ENCODE results near the gene STX8.

STX8 gene

DNA sequence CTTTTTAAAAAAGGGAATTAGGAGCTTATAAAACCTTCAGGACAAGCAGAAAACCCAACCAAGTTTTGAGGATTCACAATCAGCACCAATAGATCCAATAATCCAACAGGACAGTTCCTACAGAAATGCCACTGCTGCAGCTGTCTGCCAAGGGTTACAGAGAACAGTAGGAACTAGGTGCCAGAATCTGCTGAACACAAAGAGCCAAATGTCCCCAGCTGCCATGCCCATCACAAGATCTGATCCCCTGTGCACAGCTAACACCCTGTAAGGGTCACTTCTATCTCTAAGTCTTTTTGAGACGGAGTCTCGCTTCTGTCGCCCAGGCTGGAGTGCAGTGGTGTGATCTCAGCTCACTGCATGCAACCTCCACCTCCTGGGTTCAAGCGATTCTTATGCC is 262.3 kb downstream of the STX8 start:
- TF ChIP-seq, protein P1, sequence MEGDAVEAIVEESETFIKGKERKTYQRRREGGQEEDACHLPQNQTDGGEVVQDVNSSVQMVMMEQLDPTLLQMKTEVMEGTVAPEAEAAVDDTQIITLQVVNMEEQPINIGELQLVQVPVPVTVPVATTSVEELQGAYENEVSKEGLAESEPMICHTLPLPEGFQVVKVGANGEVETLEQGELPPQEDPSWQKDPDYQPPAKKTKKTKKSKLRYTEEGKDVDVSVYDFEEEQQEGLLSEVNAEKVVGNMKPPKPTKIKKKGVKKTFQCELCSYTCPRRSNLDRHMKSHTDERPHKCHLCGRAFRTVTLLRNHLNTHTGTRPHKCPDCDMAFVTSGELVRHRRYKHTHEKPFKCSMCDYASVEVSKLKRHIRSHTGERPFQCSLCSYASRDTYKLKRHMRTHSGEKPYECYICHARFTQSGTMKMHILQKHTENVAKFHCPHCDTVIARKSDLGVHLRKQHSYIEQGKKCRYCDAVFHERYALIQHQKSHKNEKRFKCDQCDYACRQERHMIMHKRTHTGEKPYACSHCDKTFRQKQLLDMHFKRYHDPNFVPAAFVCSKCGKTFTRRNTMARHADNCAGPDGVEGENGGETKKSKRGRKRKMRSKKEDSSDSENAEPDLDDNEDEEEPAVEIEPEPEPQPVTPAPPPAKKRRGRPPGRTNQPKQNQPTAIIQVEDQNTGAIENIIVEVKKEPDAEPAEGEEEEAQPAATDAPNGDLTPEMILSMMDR (IDR thresholded peaks at IDR 0.05; ENCODE audit: insufficient read depth, low read length, missing control alignments) = no peak
- ChIA-PET POLR2A (no interaction called here), CTCF (no interaction called here)
- no peak overlapping the region for H3K4me3 ChIP-seq (ENCODE audit: low read depth, low read length)
- DNase-seq (ENCODE audit: low read depth, low spot score) = no peak

DNA sequence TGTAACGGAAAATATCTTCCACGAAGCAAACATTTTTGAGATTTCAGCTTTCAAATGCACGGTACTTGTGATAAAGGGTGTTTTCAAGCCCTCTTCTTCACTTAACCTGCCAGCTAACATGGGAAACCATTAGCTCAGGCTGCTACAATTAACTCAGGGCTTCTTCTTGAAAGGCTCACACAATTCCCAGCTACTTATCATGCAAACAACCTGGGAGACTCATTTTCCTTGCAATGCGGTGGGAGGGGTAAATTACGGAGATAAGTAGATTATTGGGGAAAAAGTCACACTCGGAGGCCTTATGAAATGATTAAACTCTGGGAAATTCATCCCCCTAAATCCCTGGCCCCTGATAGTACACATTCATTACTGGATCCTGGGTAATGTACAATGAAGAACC is 266.4 kb downstream of the STX8 start:
- TF ChIP-seq, protein P1 (IDR thresholded peaks at IDR 0.05; ENCODE audit: insufficient read depth, low read length, missing control alignments) = no peak
- CTCF ChIA-PET = interaction anchor here (0.9 to 1.1 kb wide), 2 partner anchors 12 to 18 kb away, joined by 3 to 5 read pairs; no protein-coding TSS in a partner anchor
- POLR2A ChIA-PET = no interaction called here
- no peak for DNase-seq (ENCODE audit: low read depth, low spot score)
- H3K4me3 ChIP-seq (ENCODE audit: low read depth, low read length) = no peak overlapping the region

DNA sequence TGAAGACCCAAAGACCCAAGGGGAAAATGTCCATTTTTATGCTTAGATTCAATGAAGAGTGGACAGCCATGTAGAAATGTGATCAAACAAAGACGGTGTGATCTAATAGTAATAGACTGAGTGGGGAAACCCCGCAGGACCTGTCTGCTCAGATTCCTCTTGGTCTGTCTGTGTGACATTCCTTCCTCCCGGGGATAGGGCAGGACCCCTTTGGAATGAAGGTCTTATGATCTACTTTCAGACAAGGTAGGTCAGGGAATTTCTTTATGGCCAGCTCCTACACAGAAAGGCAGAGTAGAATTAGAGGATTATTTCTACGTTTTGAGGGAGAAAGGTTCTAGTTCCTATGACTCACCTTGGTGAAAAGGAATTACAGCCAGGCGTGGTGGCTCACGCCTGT is 267.6 kb downstream of the STX8 start:
- POLR2A ChIA-PET = no interaction called here

DNA sequence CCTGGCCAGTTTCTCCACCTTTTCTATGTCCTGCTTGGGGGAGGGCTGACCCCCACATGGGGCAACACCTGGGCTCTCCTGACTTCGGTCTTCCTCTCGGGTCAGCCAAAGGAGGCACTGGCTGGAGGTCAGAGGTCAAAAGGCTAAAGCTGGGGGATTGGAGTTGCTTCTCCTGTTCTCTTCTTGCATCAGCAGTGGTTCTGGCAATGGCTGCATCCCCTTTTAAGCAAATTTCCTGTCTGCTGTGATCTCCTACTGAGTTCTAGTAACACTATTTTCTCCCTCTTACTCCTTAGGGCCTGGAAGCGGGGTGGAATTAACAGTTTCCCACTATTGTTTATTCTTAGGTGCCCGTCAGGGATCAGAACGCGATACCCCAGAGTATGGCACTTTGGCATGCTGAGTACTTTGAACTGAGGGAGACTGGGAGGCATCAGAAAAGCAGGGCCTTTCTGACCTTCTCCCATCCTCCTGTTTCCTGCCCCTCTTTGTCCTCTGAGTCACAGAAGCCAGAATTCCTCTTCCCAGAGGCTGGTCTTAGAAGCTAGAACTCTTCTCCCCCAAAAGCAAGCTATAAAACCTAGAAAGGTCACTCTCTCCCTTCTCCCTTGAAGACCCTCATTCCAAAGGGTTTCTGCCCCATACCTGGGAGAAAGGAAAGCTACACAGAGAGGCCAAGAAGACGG is 268.2 kb downstream of the STX8 start:
- CTCF ChIA-PET = no interaction called here
- H3K4me3 ChIP-seq (ENCODE audit: low read depth, low read length) = no peak overlapping the region
- TF ChIP-seq, protein P1 (IDR thresholded peaks at IDR 0.05; ENCODE audit: insufficient read depth, low read length, missing control alignments) = no peak
- no peak for DNase-seq (ENCODE audit: low read depth, low spot score)
- POLR2A ChIA-PET = no interaction called here

More for the DNA sequence above, 267.6 kb downstream of the STX8 start:
- CTCF ChIA-PET = no interaction called here
- no peak for DNase-seq (ENCODE audit: low read depth, low spot score)
- no peak overlapping the region for H3K4me3 ChIP-seq (ENCODE audit: low read depth, low read length)
- TF ChIP-seq, protein P1 (IDR thresholded peaks at IDR 0.05; ENCODE audit: insufficient read depth, low read length, missing control alignments) = no peak

DNA sequence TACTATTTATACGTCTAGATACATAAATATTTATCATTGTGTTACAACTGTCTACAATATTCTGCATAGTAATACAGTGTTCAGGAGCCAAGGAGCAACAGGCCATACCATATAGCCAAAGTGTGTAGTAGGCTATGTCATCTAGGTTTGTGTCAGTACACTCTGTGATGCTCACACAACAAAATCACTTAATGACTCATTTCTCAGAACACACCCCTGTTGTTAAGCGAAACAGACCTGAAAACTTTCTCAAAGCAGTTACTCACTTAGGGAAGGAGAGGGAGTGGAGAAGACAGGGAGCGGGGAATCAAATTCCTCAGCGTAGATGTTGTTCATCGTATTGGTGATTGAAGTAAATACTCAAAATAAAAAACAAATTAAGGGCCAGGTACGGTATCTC is 269.5 kb downstream of the STX8 start:
- TF ChIP-seq, protein P1 (IDR thresholded peaks at IDR 0.05; ENCODE audit: insufficient read depth, low read length, missing control alignments) = no peak
- DNase-seq (ENCODE audit: low read depth, low spot score) = no peak
- no peak overlapping the region for H3K4me3 ChIP-seq (ENCODE audit: low read depth, low read length)
- ChIA-PET POLR2A (no interaction called here), CTCF (no interaction called here)

DNA sequence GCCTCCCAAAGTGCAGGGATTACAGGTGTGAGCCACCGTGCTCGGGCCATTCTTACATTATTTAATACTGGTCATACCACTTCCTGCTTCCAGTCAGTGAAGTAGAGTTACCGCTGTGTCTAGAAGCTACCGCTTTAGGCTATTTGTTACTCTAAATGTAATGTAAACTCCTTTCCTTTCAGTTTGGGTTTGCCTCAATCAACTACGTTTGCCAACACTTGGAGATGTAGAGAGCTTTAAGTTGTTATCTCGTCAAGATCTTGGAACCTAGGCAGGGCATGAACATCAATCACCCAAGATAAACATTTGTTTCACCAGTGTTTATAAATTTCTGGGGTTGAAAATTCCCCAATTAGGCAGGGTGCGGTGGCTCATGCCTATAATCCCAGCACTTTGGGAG is 275.9 kb downstream of the STX8 start:
- POLR2A ChIA-PET = no interaction called here
- DNase-seq (ENCODE audit: low read depth, low spot score) = no peak
- CTCF ChIA-PET = no interaction called here

More for the DNA sequence above, 275.9 kb downstream of the STX8 start:
- TF ChIP-seq, protein P1 (IDR thresholded peaks at IDR 0.05; ENCODE audit: insufficient read depth, low read length, missing control alignments) = no peak
- no peak overlapping the region for H3K4me3 ChIP-seq (ENCODE audit: low read depth, low read length)

Measured in AG04449 (cell line).